ENCODE measurements around the gene MINAR2.

DNA sequence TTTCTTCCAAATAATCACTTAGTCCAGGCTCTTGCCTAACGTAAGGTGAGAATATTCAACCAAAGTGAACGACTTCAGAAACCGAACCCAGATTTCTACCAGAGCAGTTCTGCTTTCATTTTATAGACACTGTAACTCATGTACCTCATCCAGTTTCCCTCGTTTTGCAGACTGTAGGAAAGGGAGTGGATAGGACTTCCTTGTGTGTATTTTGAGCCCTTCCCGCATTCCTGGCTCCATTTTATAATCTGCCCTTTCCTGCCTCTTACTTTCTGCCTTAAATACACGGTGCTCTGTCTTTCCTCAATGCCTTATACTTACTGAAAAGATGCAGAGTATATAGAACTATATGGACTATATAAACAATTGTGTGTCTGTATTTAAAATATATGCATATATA lies 20.8 kb downstream of the MINAR2 start:
- TF ChIP-seq, protein P1, sequence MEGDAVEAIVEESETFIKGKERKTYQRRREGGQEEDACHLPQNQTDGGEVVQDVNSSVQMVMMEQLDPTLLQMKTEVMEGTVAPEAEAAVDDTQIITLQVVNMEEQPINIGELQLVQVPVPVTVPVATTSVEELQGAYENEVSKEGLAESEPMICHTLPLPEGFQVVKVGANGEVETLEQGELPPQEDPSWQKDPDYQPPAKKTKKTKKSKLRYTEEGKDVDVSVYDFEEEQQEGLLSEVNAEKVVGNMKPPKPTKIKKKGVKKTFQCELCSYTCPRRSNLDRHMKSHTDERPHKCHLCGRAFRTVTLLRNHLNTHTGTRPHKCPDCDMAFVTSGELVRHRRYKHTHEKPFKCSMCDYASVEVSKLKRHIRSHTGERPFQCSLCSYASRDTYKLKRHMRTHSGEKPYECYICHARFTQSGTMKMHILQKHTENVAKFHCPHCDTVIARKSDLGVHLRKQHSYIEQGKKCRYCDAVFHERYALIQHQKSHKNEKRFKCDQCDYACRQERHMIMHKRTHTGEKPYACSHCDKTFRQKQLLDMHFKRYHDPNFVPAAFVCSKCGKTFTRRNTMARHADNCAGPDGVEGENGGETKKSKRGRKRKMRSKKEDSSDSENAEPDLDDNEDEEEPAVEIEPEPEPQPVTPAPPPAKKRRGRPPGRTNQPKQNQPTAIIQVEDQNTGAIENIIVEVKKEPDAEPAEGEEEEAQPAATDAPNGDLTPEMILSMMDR (IDR thresholded peaks at IDR 0.05): no peak
- TF ChIP-seq POLR2A (IDR thresholded peaks at IDR 0.05): no peak
